T-helper 1 cell treated with Interleukin-12 subunit alpha and Interleukin-12 subunit beta and Interleukin-4 antibody, amounts not matched to agents 30 ng/mL and 1 ng/mL, for 36 hours (primary cell): ENCODE data around the gene RNPEPL1. TPM values are rescaled to one million over a fixed set of nuclear protein-coding genes. Genes with fewer than 3 reads are reported as not detected.
"Not testable (repeated sequence)": the region's sequence is repeated elsewhere in the genome, so short reads cannot be mapped to it uniquely, and the experiment has no call there.

Source experiments
- intact Hi-C: fragments of 100-400 bp; cut with micrococcal nuclease; formaldehyde crosslinking; loops from one replicate; pipeline ENCODE4 v1.15.1; 2024
- total RNA-seq: library from RNA; stranded (reverse); gene quantifications from 2 replicates; pipeline ENCODE4 v1.2.3, GENCODE V29; 2022

RNPEPL1 gene
- total RNA-seq, 1 donor from 2014 or later = 121 TPM

DNA sequence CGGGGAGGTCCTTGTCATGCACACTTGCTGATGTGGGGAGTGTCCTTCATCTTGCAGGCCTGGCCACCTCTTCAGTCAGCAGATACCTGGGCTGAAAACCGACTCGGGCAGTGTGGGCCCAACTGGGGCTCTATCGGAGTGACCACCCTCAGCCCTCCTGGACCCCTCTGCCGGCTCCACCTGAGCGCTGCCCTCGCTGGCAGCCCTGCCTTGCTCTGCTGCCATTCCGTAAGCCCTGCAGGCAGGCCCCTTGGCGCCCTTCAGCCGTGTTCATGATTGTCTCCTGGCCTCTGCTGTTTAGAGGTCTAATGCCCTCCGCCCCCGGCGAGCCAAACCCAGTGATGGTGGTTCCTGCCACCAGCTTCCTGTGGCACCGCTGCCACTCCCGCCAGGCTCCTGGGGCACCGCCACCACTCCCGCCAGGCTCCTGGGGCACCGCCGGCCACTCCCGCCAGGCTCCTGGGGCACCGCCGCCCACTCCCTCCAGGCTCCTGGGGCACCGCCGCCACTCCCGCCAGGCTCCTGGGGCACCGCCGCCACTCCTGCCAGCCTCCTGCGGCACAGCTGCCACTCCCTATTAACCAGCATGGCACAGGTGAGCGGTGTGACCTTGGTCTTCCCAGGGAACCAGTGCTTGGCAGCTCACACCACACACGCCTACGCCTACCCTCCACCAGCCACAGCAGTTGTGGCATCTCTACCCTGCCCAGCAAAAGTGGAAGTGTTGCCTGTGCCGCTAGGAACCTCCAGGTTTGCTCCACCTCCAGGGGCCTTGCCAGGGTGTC is 34.2 kb downstream of the RNPEPL1 start:
- intact Hi-C loops = no loop called here

- intact Hi-C loops = no loop called here
Measured at GRCh38 chr2:240603081-240603835, 35.0 kb downstream of the RNPEPL1 start.

DNA sequence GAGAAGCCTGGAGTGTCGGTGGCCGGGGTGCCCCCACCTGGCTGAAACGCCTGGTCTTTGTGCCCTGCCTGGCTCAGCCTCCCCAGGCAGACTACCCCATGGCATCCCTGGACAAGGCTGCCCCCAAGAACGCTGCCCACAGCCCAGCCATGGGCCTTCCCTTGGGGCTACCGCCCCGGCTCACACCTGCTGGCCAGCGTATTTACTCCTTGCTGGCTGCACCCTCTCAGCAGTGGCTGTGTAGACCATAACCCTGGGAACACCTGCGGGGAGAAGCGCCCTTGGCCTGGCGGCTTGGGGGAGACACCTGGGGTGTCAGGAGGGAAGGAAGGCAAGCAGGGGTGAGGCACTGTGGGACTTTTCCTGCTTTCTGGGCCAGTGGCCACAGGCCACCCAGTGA is 35.6 kb downstream of the RNPEPL1 start:
- intact Hi-C loops = no loop called here

- intact Hi-C loops = no loop called here
Measured at GRCh38 chr2:240604291-240604938, 36.1 kb downstream of the RNPEPL1 start.

GRCh38 chr2:240604939-240605716 is 36.8 kb downstream of the RNPEPL1 start:
- intact Hi-C loops = no loop called here

DNA sequence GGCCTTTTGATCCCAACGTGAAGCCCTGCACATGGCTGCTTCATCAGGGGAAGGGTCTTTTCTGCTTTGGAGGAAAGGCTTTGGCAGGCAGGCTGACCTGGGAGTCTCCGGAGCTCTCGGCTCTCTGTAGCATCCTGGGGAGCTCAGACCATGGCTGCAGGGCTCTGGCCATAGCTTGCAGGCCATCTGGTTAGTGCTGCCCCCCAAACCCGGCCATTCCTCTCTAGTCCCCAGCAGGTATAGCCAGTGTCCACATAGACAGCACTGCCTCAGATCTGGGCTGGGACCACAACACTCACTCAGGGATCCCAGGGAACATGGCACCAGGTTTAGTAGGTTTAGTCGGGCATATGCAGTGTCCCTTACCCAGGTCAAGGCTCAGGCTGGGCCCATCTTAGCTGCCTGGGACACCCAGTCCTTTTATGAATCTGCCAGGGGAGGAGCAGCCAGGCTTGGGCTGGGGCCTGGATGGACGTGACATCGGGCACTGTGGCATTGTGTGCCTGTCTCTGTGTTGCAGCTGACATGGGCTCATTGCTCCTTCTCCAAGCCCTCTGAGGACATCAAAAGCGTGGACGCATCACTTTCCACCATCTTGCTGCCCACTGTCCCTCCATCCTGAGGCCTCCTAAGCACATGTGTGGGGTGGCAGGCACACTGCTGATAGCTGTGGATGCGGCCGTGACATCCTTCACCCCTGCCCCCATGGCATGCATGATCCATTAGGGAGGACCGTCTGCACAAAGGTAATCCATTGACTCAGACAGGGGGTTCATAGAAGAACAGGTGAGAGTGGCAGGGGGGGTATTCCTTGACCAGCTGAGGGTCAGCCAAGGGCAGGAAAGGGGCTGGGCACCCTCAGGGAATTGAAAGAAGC is 37.8 kb downstream of the RNPEPL1 start:
- intact Hi-C loops = no loop called here

DNA sequence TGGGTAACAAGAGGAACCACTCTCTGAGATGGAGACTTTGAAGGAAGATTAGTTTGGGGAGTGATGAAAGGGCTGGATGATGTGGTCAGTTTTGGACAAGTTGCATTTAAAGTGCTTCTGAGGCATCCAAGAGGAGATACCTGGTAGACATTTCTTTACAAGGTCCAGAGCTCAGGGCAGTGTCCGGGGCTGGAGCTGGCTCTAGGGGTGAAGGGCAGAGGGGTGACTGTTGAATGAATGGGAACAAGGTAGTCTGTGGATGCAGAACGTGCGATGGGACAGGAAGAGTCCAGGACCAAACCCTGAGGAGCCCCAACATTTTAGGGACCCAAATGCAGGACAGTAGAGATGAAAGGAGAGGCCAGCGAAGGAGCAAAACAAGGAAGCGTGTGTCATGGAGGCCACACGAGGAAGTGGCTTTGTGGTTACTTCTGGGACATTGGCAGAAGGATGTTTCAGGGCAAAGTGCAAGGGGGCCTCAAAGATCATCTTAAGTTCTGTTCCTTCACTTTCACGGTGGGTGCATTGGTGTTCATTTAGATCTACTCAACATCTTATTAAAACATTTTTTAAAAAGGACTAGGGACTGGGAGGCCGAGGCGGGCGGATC is 43.4 kb downstream of the RNPEPL1 start:
- intact Hi-C loops = loop anchor here (1.0 kb wide), 1 partner anchor 10 kb away; no protein-coding TSS in a partner anchor

DNA sequence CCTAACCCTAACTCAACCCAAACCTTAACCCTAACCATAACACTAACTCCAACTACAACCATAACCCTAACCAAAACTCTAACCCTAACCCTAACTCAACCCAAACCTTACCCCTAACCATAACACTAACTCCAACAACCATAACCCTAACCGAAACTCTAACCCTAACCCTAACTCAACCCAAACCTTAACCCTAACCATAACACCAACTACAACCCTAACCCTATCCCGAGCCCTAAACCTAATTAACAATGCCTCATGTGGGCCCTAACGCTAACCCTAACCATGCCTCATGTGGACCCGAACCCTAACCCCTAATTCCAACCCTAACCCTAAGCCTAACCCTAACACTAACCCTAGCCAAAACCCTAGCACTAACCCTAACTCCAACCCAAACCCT is 45.5 kb downstream of the RNPEPL1 start:
- intact Hi-C loops = no loop called here

DNA sequence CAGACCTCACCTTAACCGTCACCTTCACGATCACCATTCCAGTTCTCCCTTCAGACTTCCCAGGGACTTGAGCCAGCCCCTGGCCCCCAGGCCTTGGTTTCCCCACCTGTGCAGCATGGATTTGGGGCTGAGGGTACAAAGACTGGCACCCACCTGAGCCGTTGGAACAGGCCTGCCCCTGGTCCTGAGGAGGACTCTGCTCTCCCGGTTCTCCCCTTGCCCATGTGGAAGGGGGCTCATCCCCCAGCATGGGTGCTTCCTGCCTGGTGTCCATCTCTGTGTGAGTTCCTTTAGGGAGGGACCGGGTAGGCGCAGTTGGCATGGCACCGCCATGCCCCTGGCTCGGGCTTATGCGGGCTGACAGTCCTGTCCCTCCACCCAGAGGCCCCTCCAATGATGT is 46.1 kb downstream of the RNPEPL1 start:
- intact Hi-C loops = no loop called here

- intact Hi-C loops = no loop called here
Measured at GRCh38 chr2:240615396-240615795, 47.1 kb downstream of the RNPEPL1 start.

GRCh38 chr2:240615820-240616547 is 47.7 kb downstream of the RNPEPL1 start:
- intact Hi-C loops = no loop called here

DNA sequence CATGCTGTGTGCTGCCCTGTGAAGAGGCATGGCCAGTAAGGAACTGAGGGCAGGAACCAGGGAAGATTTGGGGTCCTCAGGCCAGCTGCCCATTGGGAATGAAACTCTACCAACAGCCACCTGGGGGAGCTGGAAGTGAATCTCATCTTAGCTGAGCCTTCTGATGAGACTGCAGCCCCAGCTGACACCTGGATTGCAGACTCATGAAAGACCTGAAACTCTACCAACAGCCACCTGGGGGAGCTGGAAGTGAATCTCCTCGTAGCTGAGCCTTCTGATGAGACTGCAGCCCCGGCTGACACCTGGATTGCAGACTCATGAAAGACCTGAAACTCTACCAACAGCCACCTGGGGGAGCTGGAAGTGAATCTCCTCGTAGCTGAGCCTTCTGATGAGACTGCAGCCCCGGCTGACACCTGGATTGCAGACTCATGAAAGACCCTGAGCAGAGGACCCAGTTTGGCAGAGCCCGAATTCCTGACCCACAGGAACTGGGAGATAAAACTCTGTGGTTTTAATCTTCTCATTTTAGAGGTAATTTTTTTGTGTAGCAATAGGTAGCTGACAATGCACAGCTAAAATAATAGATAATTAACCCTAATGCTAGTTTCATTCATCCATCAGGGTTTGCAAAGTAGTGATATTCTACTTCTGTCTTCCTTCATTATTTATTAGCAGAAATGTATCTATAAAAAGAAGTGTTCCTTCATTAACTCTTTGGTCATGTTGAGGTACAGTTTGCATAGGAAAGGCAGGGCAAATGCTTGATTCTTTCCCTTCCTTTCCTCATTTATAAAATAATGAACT is 48.8 kb downstream of the RNPEPL1 start:
- intact Hi-C loops = not testable (repeated sequence)

DNA sequence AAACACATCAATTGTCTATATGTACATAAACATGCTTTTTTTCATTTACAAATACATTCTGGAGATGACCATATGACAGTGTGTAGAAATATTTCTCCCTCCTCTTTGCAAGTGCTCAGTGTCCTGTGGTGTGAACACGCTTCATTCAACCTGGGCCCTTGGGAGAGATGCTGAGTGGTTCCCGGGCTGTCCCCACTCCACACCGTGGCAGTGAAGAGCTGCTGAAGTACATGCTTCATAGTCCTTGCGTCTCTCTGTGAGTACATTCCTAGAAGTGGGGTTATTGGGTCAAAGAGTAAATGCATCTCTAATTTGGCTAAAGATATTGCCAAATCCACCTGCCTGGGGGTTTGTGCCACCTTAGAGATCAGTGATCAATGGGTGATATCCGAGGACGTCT is 50.5 kb downstream of the RNPEPL1 start:
- intact Hi-C loops = no loop called here

- intact Hi-C loops = loop anchor here (2.0 kb wide), 1 partner anchor 213 kb away; no protein-coding TSS in a partner anchor
Measured at GRCh38 chr2:240619506-240620148, 51.3 kb downstream of the RNPEPL1 start.

DNA sequence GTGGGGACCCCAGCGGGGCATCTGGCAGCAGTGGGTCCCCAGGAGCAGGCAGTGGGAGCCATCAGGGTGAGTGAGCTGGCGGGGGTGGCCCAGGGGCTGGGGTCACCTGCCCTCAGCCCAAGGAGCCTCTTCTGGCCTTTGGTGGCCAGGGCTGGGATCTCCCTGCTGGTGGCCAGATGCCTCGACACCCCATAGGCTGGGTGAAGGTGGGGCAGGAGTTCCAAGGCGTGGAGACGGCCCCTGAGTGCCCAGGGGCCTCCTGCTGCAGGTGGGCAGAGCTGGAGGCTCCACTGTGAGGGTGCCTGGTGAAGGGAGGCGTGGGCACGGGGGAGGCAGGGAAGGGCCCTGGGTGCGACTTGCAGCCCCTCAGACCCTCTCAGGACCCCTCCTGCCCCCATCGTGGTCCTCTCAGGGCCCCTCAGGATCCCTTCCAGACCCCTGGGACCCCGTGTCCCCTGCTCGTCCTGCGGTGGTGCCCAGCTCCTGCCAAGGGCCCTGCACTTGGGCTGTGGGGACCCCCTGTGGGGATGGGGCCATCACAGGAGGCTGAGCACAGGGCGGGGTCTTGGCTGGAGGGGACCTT is 52.0 kb downstream of the RNPEPL1 start:
- intact Hi-C loops = loop anchor here (2.0 kb wide), 1 partner anchor 213 kb away; no protein-coding TSS in a partner anchor

- intact Hi-C loops = loop anchor here (1.0 to 2.0 kb wide), 4 partner anchors 9 to 212 kb away; partner anchors contain the start of gene CAPN10
Measured at GRCh38 chr2:240620859-240621258, 52.6 kb downstream of the RNPEPL1 start.

- intact Hi-C loops = no loop called here
Measured at GRCh38 chr2:240622060-240622411, 53.8 kb downstream of the RNPEPL1 start.
